Peyer's patch (tissue), 4 donors: ENCODE data around the gene KLHL30.

ENCODE experiments used
- CTCF ChIP-seq, 6 experiments: fragments of 450-650 bp in 4 of 6; fragments of 200-600 bp in 2 of 6; sonication (generic) in 1 of 6; IDR thresholded peaks; one replicate each; pipeline ENCODE4 v1.5.1; 2017 to 2019; ENCODE audit warnings: antibody characterized with exemption in 6 of 6, mild to moderate bottlenecking in 3 of 6, moderate library complexity in 1 of 6
- POLR2A ChIP-seq, 2 donors: fragments of 450-650 bp; IDR thresholded peaks; one replicate each; pipeline ENCODE4 v1.5.1; 2017; ENCODE audit warnings: antibody characterized with exemption in 2 of 2, mild to moderate bottlenecking in 2 of 2, moderate library complexity in 2 of 2

GRCh38 chr2:238165288-238165921 is 26.9 kb downstream of the KLHL30 start:
- TF ChIP-seq CTCF (IDR thresholded peaks at IDR 0.05), result no peak
- no peak for TF ChIP-seq POLR2A (IDR thresholded peaks at IDR 0.05)
